H54 (cell line): Measurements from ENCODE around the gene UBXN11.
"Not testable (repeated sequence)": the region's sequence is repeated elsewhere in the genome, so short reads cannot be mapped to it uniquely, and the experiment has no call there.

ENCODE experiments used
- DNase-seq: peaks from one replicate; pipeline ENCODE4 v3.0.0; 2011; ENCODE audit warnings: low spot score, mixed read lengths; ENCODE audit not compliant: insufficient read length
- FAIRE-seq: peaks from 3 replicates; lab custom pipeline; 2011; peaks lifted over from hg19 to GRCh38; lab: Jason Lieb, UNC
- POLR2A ChIP-seq: IDR thresholded peaks from 2 replicates; pipeline ENCODE4 v1.6.1; 2011; ENCODE audit warnings: low read depth, mild to moderate bottlenecking, low read length

UBXN11 gene

DNA sequence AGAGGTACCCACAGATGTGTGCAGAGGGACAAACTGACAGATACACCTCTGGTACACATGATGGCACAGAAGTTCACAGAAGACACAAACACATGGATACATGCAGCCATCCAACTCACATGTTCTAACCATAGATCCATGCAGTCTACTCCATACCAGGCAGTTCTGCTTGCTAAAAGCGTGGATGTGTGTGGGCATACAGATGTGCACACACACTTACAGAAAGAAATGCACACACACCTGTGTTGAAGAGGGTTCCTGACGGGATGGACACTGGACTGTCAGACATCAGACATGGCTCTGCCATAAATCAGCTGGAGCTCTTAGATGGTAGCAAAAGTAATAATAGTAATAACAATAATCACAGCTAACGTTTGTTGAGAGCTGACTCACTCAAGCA is 18.1 kb upstream of the UBXN11 start:
- TF ChIP-seq POLR2A, result no peak
- FAIRE-seq (no peak), DNase-seq (no peak)

DNA sequence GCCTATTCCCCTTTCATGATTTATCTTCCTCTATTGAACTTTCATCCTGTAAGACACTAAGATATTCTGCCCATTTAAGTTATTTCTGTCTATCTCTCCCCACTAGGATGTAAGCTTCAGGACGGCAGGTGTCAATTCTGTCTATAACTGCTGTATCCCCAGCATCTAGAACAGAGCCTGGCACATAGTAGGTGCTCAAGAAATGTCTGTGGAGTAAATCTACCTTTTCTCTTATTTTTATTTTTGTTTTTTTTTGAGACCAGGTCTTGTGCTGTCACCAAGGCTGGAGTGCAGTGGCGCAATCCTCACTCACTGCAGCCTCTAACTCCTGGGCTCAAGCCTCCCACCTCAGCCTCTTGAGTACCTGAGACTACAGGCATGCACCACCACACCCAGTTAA is 16.9 kb upstream of the UBXN11 start:
- DNase-seq (no peak), FAIRE-seq (no peak)
- TF ChIP-seq POLR2A, result no peak

DNA sequence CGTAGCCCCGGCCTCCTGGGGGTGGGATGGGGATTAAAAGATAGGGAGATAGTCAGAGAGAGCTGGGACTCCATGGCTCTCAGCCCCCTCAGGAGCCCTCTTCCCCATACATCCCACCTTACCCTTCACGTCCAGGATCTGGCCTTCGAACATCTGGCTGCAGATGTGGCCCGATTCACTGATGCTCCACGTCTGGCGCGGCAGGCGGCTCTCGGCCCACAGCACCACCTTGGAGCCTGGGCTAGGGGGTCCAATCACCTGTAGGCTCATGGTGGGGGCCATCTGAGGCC is 15.6 kb upstream of the UBXN11 start:
- DNase-seq (no peak), FAIRE-seq (no peak)
- no peak for TF ChIP-seq POLR2A

DNA sequence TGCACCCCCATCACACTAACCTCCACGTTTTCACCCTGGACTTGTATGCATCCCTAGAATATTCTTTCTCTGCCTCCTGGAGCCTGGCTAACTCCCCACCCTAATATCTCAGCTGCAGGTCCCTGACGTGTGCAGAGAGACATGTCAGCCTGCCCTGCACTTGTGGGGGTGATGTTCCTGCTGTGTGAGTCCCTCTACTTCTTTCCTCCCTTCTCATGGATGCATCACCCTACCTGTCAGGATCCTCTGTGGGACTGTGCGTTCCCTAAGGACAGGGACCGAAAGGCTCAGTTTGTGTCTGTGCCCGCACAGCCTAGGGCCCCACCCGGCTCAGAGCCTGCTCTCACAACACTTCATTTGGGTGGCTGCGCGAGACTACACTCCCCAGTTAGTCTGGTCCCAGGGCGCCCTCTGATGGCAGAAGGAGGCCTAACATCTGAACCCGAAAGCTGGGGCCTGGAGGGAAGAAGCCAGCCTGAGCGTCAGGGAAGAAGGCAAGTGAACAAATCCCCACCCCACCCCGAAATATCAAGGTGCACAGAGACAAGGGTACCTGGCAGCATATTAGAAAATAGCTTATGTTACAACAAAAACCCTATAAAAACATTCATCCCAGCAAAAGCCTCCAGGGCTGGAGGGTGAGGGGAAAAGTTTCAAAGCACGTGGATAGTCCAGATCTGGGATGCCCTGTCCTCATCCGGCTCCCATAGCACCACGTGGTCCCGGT is 15.0 kb upstream of the UBXN11 start:
- no peak for TF ChIP-seq POLR2A
- FAIRE-seq (no peak), DNase-seq (peak; percentile 68)

DNA sequence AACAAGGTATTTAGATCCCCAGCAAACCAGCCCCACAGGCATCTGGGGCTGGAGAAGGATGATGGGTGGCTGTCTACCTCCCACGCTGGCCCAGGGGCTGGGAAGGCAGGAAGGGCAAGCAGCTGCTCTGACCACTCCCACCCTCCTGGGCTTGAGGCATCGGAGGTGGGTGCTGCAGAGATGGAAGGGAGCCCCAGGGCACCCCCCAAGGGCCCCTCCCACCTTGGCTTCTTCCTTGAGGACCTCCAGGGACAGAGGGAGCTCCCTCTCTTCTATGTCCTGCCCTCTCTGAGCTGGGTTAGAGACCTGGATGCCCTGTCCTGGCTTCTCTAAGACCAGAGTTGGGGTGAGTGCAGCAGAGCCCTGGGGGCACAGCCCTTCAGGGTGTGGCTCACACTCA is 14.5 kb upstream of the UBXN11 start:
- no peak for TF ChIP-seq POLR2A
- DNase-seq, result no peak
- no peak for FAIRE-seq

DNA sequence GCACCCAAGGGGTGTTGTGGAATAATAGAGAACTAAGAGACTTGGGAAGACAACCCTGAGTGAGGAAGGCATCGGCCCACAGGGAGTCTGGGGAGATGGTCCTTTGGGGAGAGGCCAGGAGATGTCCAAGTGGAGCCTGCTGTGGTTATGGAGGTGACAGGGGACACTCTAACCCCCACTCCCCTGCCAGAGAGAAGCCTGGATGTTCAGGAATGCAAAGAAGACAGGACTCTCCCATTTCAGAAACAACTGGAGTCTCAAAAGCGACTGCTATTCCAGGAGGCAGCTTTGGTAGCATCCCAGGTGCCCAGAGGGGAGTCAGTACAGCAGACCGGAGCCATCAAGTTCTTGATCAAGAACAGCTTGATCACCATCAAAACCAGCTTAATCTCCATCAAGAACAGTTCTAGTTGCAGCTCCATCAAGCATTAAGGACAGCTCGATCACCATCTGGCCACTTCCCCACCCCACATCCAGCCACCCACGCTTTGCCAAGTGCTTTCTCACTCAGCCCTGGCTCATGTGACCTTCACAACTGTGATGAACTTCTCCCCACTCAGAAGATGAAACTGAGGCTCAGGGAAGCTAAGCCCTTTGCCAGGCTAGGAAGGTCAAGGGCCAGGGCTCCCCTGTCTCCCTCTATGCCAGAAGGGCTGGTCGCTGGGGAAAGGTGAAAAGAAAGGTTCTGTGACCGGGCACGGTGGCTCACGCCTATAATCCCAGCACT is 12.1 kb upstream of the UBXN11 start:
- no peak for DNase-seq
- FAIRE-seq, result no peak
- TF ChIP-seq POLR2A, result no peak

DNA sequence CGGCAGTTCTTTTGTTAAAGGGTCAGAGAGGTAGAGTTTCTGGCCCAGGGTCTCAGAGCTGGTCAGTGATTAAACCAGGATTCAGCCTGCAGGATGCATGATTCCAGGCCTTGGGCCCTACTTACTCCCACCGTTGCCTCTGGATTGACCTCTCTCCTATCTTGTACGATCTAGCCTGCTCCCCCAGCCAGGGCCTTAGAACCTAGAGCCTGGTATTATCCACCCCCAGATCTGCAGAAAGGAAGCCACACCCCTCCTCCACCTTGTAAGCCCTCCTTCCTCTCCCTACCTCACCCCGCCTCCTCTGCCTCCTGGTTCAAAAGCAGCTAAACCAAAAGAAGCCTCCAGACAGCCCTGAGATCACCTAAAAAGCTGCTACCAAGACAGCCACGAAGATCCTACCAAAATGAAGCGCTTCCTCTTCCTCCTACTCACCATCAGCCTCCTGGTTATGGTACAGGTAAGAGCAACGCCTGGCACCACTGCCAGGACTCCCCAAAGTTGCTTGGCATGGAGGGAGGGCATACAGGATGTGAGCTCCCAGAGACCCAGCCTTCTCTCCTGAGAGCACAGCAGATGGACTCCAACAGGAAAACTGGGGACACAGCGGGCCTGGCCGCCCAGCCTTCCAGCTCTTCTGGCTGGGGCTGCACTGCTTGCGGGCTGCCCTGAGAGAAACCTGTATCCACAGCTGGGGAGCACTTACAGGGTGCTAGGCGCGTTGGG is 11.3 kb upstream of the UBXN11 start, which contains the start of gene CD52:
Gene CD52, plus strand, starts transcription at position 347 of the 726 bp plus-strand sequence. Its CDS starts 60 bp downstream, at position 407.
- FAIRE-seq (no peak), DNase-seq (no peak)
- no peak for TF ChIP-seq POLR2A

DNA sequence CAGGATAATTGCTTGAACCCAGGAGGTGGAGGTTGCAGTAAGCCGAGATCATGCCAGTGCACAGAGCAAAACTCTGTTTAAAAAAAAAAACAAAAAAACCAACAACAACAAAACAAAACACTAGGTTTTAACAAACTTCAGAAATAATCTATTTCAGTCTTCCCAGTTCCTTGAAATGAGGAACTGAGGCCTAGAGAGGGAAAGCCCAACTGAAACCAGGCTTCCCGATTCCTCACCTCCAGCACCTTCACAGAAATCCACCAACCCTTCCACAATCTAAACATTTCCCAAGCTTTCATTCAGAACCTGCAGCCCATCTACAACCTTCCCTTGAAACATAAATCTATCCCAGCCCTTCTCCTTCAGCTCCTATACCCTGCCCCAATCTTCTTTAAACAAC is 10.7 kb upstream of the UBXN11 start:
- no peak for TF ChIP-seq POLR2A
- no peak for FAIRE-seq

DNA sequence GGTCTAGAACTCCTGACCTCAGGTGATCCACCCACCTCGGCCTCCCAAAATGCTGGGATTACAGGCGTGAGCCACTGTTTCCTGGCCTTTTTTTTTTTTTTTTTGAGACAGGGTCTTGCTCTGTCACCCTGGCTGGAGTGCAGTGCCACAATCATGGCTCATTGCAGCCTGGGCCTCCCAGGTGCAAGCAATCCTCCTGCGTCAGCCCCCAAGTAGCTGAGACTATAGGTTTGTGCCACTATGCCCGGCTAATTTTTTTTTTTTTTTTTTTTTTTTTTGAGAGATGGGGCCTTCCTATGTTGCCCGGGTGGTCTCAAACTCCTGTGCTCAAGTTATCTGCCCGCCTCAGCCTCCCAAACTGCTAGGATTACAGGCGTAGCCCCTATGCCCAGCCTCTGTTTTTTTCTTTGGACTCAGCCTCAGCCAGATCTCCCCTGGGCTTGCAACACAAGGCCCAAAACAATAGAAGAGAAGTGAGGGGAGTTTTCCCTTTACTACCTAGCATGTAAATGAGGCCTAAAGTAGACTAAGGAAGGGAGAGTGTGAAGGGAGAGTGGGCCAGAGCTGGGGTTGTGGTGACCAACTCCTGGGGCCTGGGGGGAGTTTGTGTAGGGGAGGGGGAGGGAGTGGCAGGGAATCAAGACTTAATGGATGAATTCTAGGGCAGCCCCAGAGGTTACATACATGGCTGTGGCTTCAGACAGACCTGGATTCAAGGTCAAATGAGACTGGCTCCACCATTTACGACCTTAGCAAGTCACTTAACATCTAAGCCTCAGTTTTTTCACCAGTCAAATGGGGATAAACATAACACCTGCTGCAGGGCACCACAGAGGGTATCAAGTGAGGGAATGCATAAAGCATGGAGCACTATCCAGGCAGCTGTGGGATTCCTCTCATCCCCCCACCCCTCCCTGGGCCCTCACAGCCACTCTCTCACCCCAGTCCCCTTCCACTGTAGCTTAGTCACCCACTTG is 9.7 kb upstream of the UBXN11 start:
- DNase-seq, result no peak
- TF ChIP-seq POLR2A, result no peak

More for the DNA sequence above, 10.7 kb upstream of the UBXN11 start:
- no peak for DNase-seq

DNA sequence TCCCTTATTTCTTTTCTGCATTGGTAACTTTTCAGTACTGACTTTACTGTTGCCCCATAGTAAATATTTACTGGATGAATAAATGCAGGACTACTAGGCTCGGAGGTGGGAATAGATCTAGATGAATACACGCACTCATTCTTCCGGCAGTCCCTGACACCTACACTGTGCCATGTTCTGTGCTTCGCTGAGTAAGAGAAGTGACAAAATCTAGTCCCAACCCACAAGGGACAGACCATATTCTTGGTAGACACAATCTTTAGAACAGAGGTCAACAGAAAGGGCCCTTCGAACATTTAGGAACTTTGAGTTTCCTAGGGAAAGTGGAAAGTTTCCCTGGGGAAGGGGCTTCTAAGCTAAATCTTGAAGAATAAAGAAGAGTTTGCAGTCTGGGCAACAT is 8.1 kb upstream of the UBXN11 start:
- DNase-seq (no peak), FAIRE-seq (no peak)

More for the DNA sequence above, 9.7 kb upstream of the UBXN11 start:
- no peak for FAIRE-seq

DNA sequence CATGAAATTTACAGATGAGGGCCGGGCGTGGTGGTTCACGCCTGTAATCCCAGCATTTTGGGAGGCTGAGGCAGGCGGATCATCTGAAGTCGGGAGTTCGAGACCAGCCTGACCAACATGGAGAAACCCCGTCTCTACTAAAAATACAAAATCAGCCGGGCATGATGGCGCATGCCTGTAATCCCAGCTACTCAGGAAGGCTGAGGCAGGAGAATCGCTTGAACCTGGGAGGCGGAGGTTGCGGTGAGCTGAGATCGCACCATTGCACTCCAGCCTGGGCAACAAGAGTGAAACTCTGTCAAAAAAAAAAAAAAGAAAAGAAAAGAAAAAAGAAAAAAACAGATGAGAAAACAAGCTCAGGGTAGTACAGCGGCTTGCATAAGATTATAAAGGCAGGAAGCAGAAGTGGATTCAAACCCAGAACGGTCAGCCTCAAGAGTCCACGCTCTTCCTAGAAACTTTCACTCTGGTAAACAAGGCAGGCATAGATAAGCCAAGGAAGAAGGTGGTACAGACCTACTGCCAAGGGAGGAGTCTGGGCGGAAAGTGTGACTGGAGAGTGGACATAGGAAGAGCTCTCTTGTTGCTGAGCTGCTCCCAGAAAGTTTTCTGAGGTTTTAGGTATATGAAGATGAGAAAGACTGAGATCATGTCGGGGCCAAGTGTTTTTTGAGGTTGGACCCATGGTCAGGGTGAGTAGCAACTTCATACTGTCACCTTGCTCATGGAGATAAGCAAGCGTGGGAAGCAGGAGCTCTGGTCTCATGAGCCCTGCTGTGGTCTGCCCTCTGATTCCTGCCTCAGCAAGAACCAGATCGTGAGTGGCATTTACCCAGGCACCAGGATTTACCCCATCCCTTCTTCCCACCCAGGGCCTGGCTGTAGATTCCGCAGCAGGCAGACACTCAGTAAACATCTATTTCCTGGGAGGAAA is 1.8 kb upstream of the UBXN11 start:
- not testable (repeated sequence) for DNase-seq, FAIRE-seq

More for the DNA sequence above, 8.1 kb upstream of the UBXN11 start:
- no peak for TF ChIP-seq POLR2A

DNA sequence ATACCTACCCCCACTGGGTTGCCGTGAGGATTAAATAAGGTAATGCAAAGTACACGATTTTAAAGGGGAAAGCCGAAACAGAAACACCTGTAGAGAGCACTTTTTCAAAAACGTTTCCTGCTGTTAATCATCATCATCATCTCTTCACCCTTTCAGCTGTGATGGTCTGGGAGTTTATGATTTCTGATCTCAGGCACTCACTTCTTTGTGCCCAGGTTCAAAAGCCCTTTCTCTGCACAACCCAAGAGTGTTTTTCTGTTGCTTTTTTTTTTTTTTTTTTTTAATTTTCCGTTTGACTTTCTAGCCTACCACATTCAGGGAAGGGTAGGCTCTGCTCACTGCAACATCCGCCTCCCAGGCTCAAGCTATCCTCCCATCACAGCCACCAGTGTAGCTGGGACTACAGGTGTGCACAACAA is 936 bp upstream of the UBXN11 start:
- DNase-seq (no peak), FAIRE-seq (no peak)
- no peak for TF ChIP-seq POLR2A

DNA sequence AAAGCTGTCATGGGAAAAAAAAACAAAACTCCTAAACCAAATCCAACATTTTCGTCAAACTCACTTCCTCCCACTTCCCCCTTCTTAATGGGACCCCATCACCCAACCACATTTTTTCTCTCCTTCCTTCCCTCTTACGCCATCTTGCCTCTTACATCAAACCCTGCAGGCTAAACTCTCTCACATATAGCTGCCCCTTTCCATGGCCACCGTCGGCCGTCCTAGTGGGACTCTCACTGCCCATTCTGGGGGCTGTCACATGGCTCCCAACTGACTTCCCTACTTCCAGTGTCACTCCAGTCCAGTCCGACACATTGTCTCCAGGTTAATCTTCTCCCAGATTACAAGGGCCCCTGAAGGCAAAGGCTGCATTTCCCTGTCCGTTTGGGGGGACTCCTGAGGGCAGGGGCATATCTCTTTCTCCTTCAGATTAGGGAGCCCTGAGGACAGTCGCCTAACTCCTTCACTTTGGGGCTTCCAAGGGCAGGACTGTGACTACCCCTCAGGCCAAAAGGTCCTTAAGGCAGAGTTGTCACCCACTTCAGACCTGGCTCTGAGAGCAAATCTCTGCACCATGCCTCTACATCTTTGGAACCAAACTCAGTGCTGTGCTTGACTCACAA is 658 bp downstream of the UBXN11 start:
- DNase-seq (no peak), FAIRE-seq (no peak)
- TF ChIP-seq POLR2A, result no peak
